Left lung (tissue), 10 donors: ENCODE data around the gene GBX1. TPM values are rescaled to one million over a fixed set of nuclear protein-coding genes. Genes with fewer than 3 reads are reported as not detected.
A peak's percentile ranks its signal among the peaks of the same experiment; 100 is the strongest.

Experiments
- ATAC-seq: fragments of 200-7000 bp; cut with Tn5 transposase; one replicate; pipeline ENCODE4 v1.9.1; 2020; ENCODE audit warnings: moderate library complexity
- DNase-seq, 4 donors: peaks; one replicate each; pipeline ENCODE4 v3.0.0-alpha.2; 2013 to 2020
- H3K27ac ChIP-seq, 2 donors: fragments of 200-600 bp; sonication (generic) in 1 of 2; one replicate each; pipeline versions ENCODE4 v1.5.0 to v1.8.0; 2020 to 2021
- H3K27me3 ChIP-seq, 2 donors: fragments of 200-600 bp; sonication (generic) in 1 of 2; one replicate each; pipeline versions ENCODE4 v1.5.0 to v1.8.0; 2020 to 2021
- H3K36me3 ChIP-seq, 2 donors: fragments of 200-600 bp; sonication (generic) in 1 of 2; one replicate each; pipeline versions ENCODE4 v1.5.0 to v1.8.0; 2020 to 2021
- H3K4me1 ChIP-seq, 2 donors: fragments of 200-600 bp; one replicate each; pipeline ENCODE4 v1.8.0; 2021
- H3K4me3 ChIP-seq, 2 donors: fragments of 200-600 bp; sonication (generic) in 1 of 2; one replicate each; pipeline versions ENCODE4 v1.5.0 to v1.8.0; 2020 to 2021; ENCODE audit warnings: mild to moderate bottlenecking in 1 of 2
- H3K9me3 ChIP-seq, 2 donors: fragments of 200-600 bp; sonication (generic) in 1 of 2; one replicate each; pipeline versions ENCODE4 v1.5.0 to v1.8.0; 2020 to 2021
- intact Hi-C, 2 donors: fragments of 100-400 bp; cut with DNase I; formaldehyde crosslinking; loops; one replicate each; pipeline versions ENCODE4 v1.11.2 to v1.14.2; 2022
- polyA plus RNA-seq, 6 donors: library from polyadenylated mRNA; unstranded; fragments of 120-200 nt; gene quantifications; one replicate each; pipeline ENCODE4 v1.2.1, GENCODE V29; 2013; ENCODE audit not compliant: insufficient read length in 6 of 6
- total RNA-seq, 2 donors: library from RNA; stranded (reverse); fragmentation: NEBNext Ultra II Directional; extraction: Animal tissue kit (Norgen Biotek cat#: 25700); gene quantifications; one replicate each; pipeline ENCODE4 v1.2.1, GENCODE V29; 2021
- TF ChIP-seq, protein P1 (sequence below), 2 donors: fragments of 200-600 bp; sonication (generic) in 1 of 2; IDR thresholded peaks; one replicate each; pipeline versions ENCODE4 v1.5.0 to v1.8.0; 2021; ENCODE audit warnings: antibody characterized with exemption in 2 of 2
- donor health status: DM: no; HTN: yes; CAD: no.
- donor health status: DM: no; HTN: no; CAD: no.

The GBX1 gene
- total and polyA plus RNA-seq, 8 donors = 0.24 to 0.42 (median 0.28) TPM; not detected in 5

DNA sequence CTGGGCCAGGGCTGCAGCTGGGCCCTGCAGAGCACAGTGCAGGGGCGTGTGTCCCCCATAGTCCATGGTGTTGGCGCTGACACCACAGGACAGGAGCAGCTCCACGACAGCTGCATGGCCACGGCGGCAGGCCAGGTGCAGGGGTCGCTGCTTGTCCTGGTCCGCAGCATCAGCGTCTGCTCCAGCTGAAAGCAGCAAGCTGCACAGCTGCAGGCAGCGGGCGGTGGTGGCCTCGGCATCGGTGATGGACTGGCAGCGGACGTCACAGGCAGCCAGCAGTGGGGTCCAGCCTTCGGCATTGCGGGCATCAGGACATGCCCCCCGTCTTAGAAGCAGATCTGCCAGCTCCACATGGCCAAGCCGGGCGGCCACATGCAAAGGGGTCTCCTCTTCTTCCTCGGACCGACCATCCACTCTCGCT lies 13.5 kb upstream of the GBX1 start:
- DNase-seq (peak in 2 of 4 donors; percentile 30 to 71), ATAC-seq (no peak)
- Histone ChIP-seq H3K4me3 (no peak overlapping the region), H3K36me3 (no peaks in the 10 kb centered on the region), H3K4me1 (no peaks in the 10 kb centered on the region), H3K27ac (no peak overlapping the region), H3K27me3 (peaks cover 0 to 37% of the 10 kb centered on the region in 2 donors), H3K9me3 (no peaks in the 10 kb centered on the region)
- intact Hi-C loops = no loop called here
- TF ChIP-seq, protein P1, sequence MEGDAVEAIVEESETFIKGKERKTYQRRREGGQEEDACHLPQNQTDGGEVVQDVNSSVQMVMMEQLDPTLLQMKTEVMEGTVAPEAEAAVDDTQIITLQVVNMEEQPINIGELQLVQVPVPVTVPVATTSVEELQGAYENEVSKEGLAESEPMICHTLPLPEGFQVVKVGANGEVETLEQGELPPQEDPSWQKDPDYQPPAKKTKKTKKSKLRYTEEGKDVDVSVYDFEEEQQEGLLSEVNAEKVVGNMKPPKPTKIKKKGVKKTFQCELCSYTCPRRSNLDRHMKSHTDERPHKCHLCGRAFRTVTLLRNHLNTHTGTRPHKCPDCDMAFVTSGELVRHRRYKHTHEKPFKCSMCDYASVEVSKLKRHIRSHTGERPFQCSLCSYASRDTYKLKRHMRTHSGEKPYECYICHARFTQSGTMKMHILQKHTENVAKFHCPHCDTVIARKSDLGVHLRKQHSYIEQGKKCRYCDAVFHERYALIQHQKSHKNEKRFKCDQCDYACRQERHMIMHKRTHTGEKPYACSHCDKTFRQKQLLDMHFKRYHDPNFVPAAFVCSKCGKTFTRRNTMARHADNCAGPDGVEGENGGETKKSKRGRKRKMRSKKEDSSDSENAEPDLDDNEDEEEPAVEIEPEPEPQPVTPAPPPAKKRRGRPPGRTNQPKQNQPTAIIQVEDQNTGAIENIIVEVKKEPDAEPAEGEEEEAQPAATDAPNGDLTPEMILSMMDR (IDR thresholded peaks at IDR 0.05) = no peak

DNA sequence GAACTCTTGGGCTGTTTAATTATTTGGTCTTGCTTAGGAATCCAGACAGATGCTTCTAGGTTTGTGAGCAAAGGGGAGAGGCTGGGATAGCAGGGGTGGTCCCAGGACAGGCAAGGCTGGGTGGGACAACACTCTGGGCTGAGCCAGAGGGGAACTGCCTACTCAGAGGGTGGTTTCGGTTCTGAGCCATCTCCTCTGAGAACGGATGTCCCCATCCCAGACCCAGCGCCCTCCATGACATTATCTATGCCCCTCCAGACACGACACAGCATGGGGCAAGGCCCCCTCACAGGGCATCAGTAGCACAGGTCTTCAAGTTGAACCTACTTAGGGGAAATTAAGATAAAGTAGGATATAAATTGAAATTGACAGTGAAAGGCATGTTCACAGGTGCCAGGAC lies 12.5 kb upstream of the GBX1 start:
- intact Hi-C loops = no loop called here
- H3K9me3 ChIP-seq = no peaks in the 10 kb centered on the region
- H3K36me3 ChIP-seq = no peaks in the 10 kb centered on the region
- H3K4me3 ChIP-seq = no peak overlapping the region
- peaks cover 0 to 47% of the 10 kb centered on the region in 2 donors for H3K27me3 ChIP-seq
- TF ChIP-seq, protein P1 (IDR thresholded peaks at IDR 0.05) = no peak
- H3K27ac ChIP-seq = no peak overlapping the region
- DNase-seq (no peak), ATAC-seq (no peak)
- H3K4me1 ChIP-seq = no peaks in the 10 kb centered on the region

DNA sequence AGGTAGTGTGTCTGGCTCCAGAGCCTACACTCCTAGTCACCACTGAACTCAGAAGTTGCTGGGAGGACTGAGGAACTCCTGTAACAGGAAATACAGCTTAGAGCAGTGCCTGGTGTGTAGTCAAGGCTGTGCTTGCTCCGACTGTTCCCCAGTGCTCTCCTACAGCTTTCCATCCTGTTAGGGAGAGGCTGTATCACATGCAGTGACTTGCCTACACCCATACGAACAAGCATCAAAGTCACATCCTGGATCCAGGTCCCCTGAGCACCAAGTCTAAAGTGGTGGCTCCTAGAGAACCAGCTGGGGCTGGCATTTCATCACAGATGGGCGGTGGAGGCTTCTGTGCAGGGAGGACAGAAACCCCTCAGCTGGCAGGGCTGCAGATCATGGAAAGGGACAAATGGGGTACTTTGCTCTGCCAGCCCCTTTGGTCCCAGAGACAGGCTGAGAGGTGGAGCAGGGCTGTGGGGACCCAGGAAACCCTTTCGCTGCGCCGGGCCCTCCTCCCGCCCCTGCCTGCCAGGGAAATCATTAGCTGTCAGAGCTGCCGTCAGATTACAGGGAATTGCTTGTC lies 11.9 kb upstream of the GBX1 start:
- H3K27me3 ChIP-seq = peaks cover 0 to 53% of the 10 kb centered on the region in 2 donors

DNA sequence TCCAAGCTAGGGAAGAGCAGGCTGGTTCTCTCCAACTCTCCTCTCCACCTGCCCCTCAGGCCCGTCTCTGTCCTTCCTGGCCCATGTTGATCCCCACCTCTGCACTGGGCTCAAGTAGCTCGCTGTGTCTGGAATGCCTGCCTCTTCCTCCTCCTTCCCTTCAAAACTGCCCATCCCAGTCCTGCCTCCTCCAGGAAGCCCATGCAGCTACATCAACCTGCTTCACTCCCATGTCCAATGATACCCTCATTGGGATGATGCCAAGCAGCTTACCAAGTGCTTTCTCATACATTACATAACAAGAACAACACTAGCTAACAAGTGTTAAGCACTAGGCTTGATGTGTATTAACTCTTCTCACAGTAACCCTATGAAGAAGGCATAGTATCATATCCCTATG lies 11.3 kb upstream of the GBX1 start:
- Histone ChIP-seq H3K9me3 (no peaks in the 10 kb centered on the region), H3K4me1 (no peaks in the 10 kb centered on the region), H3K36me3 (no peaks in the 10 kb centered on the region), H3K4me3 (no peak overlapping the region), H3K27me3 (peaks cover 0 to 59% of the 10 kb centered on the region in 2 donors), H3K27ac (no peak overlapping the region)
- intact Hi-C loops = no loop called here
- TF ChIP-seq, protein P1 (IDR thresholded peaks at IDR 0.05) = no peak
- ATAC-seq (no peak), DNase-seq (no peak)

More for the DNA sequence above, 11.9 kb upstream of the GBX1 start:
- TF ChIP-seq, protein P1 (IDR thresholded peaks at IDR 0.05) = no peak
- Histone ChIP-seq H3K4me1 (no peaks in the 10 kb centered on the region), H3K27ac (no peak overlapping the region), H3K9me3 (no peaks in the 10 kb centered on the region), H3K36me3 (no peaks in the 10 kb centered on the region), H3K4me3 (no peak overlapping the region)
- intact Hi-C loops = no loop called here
- DNase-seq = no peak
- no peak for ATAC-seq

DNA sequence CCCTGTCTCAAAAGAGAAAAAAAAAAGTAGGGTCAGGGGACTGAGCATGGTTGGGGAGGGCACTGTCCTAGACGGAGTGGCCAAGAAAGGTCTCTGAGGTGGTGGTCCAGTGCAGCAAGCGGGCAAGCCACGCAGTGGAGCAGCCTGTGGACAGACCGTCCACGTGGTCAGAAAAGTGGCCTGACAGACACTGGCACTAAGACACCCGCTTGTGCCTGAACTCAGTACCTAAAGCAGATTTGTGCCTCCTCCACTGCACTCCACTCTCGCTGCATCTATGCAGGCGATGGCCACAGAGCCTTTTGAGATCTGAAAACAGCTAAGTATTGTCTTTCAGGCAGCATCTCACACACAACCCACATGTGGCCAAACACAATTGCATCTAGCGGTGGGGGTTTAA lies 10.7 kb upstream of the GBX1 start:
- intact Hi-C loops = no loop called here
- TF ChIP-seq, protein P1 (IDR thresholded peaks at IDR 0.05) = no peak
- DNase-seq = no peak
- Histone ChIP-seq H3K4me3 (no peak overlapping the region), H3K36me3 (no peaks in the 10 kb centered on the region), H3K27ac (no peak overlapping the region), H3K4me1 (no peaks in the 10 kb centered on the region), H3K9me3 (no peaks in the 10 kb centered on the region), H3K27me3 (peaks cover 0 to 65% of the 10 kb centered on the region in 2 donors)
- ATAC-seq = no peak
